ENCODE measurements around the gene SLC25A42. TPM values are rescaled to one million over a fixed set of nuclear protein-coding genes. Genes with fewer than 3 reads are reported as not detected.
"Not testable (repeated sequence)": the region's sequence is repeated elsewhere in the genome, so short reads cannot be mapped to it uniquely, and the experiment has no call there.

Gene SLC25A42
- total and polyA plus RNA-seq, 5 experiments from 2014 or later, result 6.2 to 33.6 (median 14.5) TPM

GRCh38 chr19:19102566-19102965 is 38.8 kb downstream of the SLC25A42 start:
- DNase-seq, H3K27ac Mint-ChIP-seq, H3K4me1 Mint-ChIP-seq, H3K27me3 Mint-ChIP-seq, H3K4me3 Mint-ChIP-seq, H3K9me3 Mint-ChIP-seq, POLR2A ChIA-PET, ATAC-seq: not testable (repeated sequence)
- peaks cover 0 to 49% (median 7%) of the 10 kb centered on the region in 3 donors for H3K36me3 Mint-ChIP-seq

GRCh38 chr19:19103167-19103566 is 39.4 kb downstream of the SLC25A42 start:
- DNase-seq, result no peak
- POLR2A ChIA-PET, result no interaction called here
- no peaks in the 10 kb centered on the region for H3K9me3 Mint-ChIP-seq
- no peaks in the 10 kb centered on the region for H3K27me3 Mint-ChIP-seq
- peaks cover 0 to 3% (median under 1%) of the 10 kb centered on the region in 4 donors for H3K4me1 Mint-ChIP-seq
- peaks cover 0 to 49% (median 7%) of the 10 kb centered on the region in 3 donors for H3K36me3 Mint-ChIP-seq
- ATAC-seq, result no peak
- no peak overlapping the region for H3K4me3 Mint-ChIP-seq
- H3K27ac Mint-ChIP-seq, result no peak overlapping the region

GRCh38 chr19:19105365-19106055 is 41.7 kb downstream of the SLC25A42 start:
- POLR2A ChIA-PET, result no interaction called here
- peaks cover 0 to 38% (median 2%) of the 10 kb centered on the region in 3 donors for H3K36me3 Mint-ChIP-seq
- peaks cover 0 to 5% (median 1%) of the 10 kb centered on the region in 4 donors for H3K4me1 Mint-ChIP-seq
- peak overlapping the region in 1 of 10 donors; percentile 72 for H3K27ac Mint-ChIP-seq
- ATAC-seq (no peak), DNase-seq (no peak)
- H3K27me3 Mint-ChIP-seq, result no peaks in the 10 kb centered on the region
- H3K4me3 Mint-ChIP-seq, result no peak overlapping the region
- H3K9me3 Mint-ChIP-seq, result no peaks in the 10 kb centered on the region

- no peak for DNase-seq
- H3K4me3 Mint-ChIP-seq, result no peak overlapping the region
- peak overlapping the region in 1 of 10 donors; percentile 72 for H3K27ac Mint-ChIP-seq
- H3K4me1 Mint-ChIP-seq, result peaks cover 0 to 5% (median under 1%) of the 10 kb centered on the region in 4 donors
- no peak for ATAC-seq
- H3K27me3 Mint-ChIP-seq, result no peaks in the 10 kb centered on the region
- no peaks in the 10 kb centered on the region for H3K9me3 Mint-ChIP-seq
- H3K36me3 Mint-ChIP-seq, result peaks cover 0 to 33% (median 0%) of the 10 kb centered on the region in 3 donors
- POLR2A ChIA-PET, result no interaction called here
These were observed 42.3 kb downstream of the SLC25A42 start for GRCh38 chr19:19106056-19106551.

- H3K4me1 Mint-ChIP-seq, ATAC-seq, H3K9me3 Mint-ChIP-seq, DNase-seq, POLR2A ChIA-PET, H3K27me3 Mint-ChIP-seq, H3K4me3 Mint-ChIP-seq: not testable (repeated sequence)
- H3K36me3 Mint-ChIP-seq, result peaks cover 0 to 28% (median 0%) of the 10 kb centered on the region in 3 donors
- H3K27ac Mint-ChIP-seq, result peak overlapping the region in 1 of 10 donors; percentile 55
These were observed 43.1 kb downstream of the SLC25A42 start for GRCh38 chr19:19106938-19107337.

- peaks cover 0 to 26% (median 0%) of the 10 kb centered on the region in 3 donors for H3K36me3 Mint-ChIP-seq
- H3K27ac Mint-ChIP-seq, result no peak overlapping the region
- H3K4me1 Mint-ChIP-seq, result peaks cover 0 to 5% (median 2%) of the 10 kb centered on the region in 4 donors
- no peak for ATAC-seq
- H3K27me3 Mint-ChIP-seq, result peaks cover 0 to 1% (median 0%) of the 10 kb centered on the region in 5 donors
- POLR2A ChIA-PET, result no interaction called here
- DNase-seq, result no peak
- peak overlapping the region in 1 of 10 donors; percentile 41 for H3K4me3 Mint-ChIP-seq
- H3K9me3 Mint-ChIP-seq, result no peaks in the 10 kb centered on the region
These were observed 43.9 kb downstream of the SLC25A42 start for GRCh38 chr19:19107654-19108053.

- peak overlapping the region in 2 of 10 donors; percentile 1 to 48 for H3K4me3 Mint-ChIP-seq
- no peaks in the 10 kb centered on the region for H3K9me3 Mint-ChIP-seq
- ATAC-seq (no peak), DNase-seq (no peak)
- H3K36me3 Mint-ChIP-seq, result peaks cover 0 to 18% (median 0%) of the 10 kb centered on the region in 3 donors
- H3K4me1 Mint-ChIP-seq, result peaks cover 0 to 8% (median 2%) of the 10 kb centered on the region in 4 donors
- POLR2A ChIA-PET, result no interaction called here
- H3K27me3 Mint-ChIP-seq, result peaks cover 0 to 1% (median 0%) of the 10 kb centered on the region in 5 donors
- H3K27ac Mint-ChIP-seq, result peak overlapping the region in 1 of 10 donors; percentile 71
These were observed 45.8 kb downstream of the SLC25A42 start for GRCh38 chr19:19109601-19110000.

GRCh38 chr19:19110410-19111135 is 46.8 kb downstream of the SLC25A42 start:
- Mint-ChIP-seq H3K36me3 (peaks cover 0 to 14% (median 0%) of the 10 kb centered on the region in 3 donors), H3K9me3 (no peaks in the 10 kb centered on the region), H3K4me1 (peaks cover 0 to 8% (median 2%) of the 10 kb centered on the region in 4 donors), H3K27ac (no peak overlapping the region), H3K27me3 (peaks cover 0 to 1% (median 0%) of the 10 kb centered on the region in 5 donors), H3K4me3 (peak overlapping the region in 2 of 10 donors; percentile 7 to 10)
- ATAC-seq (peak; percentile 62 to 83), DNase-seq (peak in 4 of 10 donors; percentile 2 to 50 (median 16))
- POLR2A ChIA-PET, result interaction anchor here (0.6 kb wide), 1 partner anchor 211 kb away, joined by 3 read pairs; no protein-coding TSS in a partner anchor

GRCh38 chr19:19111136-19111835 is 47.5 kb downstream of the SLC25A42 start:
- Mint-ChIP-seq H3K27ac (no peak overlapping the region), H3K27me3 (peaks cover 0 to 1% (median 0%) of the 10 kb centered on the region in 5 donors), H3K9me3 (no peaks in the 10 kb centered on the region), H3K36me3 (peaks cover 0 to 14% (median 0%) of the 10 kb centered on the region in 3 donors), H3K4me1 (peaks cover 0 to 8% (median 3%) of the 10 kb centered on the region in 4 donors), H3K4me3 (peak overlapping the region in 3 of 10 donors; percentile 10 to 34 (median 19))
- POLR2A ChIA-PET, result interaction anchor here (0.6 kb wide), 1 partner anchor 210 kb away, joined by 3 read pairs; no protein-coding TSS in a partner anchor
- DNase-seq (no peak), ATAC-seq (no peak)

- DNase-seq, result no peak
- ATAC-seq, result no peak
- no peak overlapping the region for H3K4me3 Mint-ChIP-seq
- H3K27me3 Mint-ChIP-seq, result peaks cover 0 to 1% (median 0%) of the 10 kb centered on the region in 5 donors
- H3K4me1 Mint-ChIP-seq, result peaks cover 0 to 8% (median 3%) of the 10 kb centered on the region in 4 donors
- H3K9me3 Mint-ChIP-seq, result no peaks in the 10 kb centered on the region
- H3K36me3 Mint-ChIP-seq, result peaks cover 0 to 12% (median 0%) of the 10 kb centered on the region in 3 donors
- peak overlapping the region in 5 of 10 donors; percentile 8 to 90 (median 65) for H3K27ac Mint-ChIP-seq
- POLR2A ChIA-PET, result no interaction called here
These were observed 48.3 kb downstream of the SLC25A42 start for GRCh38 chr19:19111967-19112580.

- Mint-ChIP-seq H3K27me3 (peaks cover 0 to 1% (median 0%) of the 10 kb centered on the region in 5 donors), H3K27ac (peak overlapping the region in 1 of 10 donors; percentile 56), H3K4me1 (peaks cover 0 to 8% (median 3%) of the 10 kb centered on the region in 4 donors), H3K9me3 (no peaks in the 10 kb centered on the region), H3K36me3 (peaks cover 0 to 5% (median 0%) of the 10 kb centered on the region in 3 donors), H3K4me3 (no peak overlapping the region)
- DNase-seq (peak in 1 of 10 donors; percentile 35), ATAC-seq (no peak)
- POLR2A ChIA-PET, result interaction anchor here (0.6 kb wide), 1 partner anchor 82 kb away, joined by 4 read pairs; no protein-coding TSS in a partner anchor
These were observed 49.3 kb downstream of the SLC25A42 start for GRCh38 chr19:19113040-19113626.
